Measurements from ENCODE around the gene ELF3.

DNA sequence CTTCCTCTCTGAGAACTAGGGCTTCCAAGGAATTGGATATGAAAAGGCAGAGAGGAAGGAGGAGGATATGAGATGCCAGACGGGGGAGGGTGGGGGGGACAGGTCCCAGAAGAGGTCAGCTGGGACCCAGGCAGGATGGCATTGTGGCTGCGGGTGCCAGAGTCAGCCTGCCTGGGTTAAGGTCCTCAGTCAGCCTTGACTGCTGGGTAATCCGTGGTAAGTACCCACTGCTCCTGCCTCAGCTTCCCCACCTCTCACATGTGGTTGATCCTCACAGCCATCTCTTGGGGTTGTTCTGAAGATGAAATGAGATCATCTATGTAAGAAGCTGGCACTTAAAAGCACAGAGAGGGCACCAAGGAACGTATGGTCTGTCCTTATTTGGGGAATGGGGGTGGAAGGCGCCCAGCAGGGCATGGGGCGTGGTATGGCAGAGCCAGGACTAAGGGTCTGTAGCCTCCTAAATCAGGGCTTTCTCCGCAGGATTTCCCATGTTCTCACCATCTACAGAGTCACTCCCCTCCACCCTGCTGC, 23.8 kb downstream of the ELF3 start:
- TF ChIP-seq CTCF (IDR thresholded peaks at IDR 0.05) (no peak), POLR2A (IDR thresholded peaks at IDR 0.05) (no peak)

All from body of pancreas (tissue), 4 donors.